ENCODE results near the gene NAV2.

- TF ChIP-seq EZH2 (IDR thresholded peaks at IDR 0.05; ENCODE audit: low read depth) (no peak), CTCF (conservative IDR thresholded peaks at IDR 0.05) (no peak)
These were observed 169.7 kb downstream of the NAV2 start for GRCh38 chr11:19882356-19882755.

All from PC-9 (cell line).